Stimulated activated CD8-positive, alpha-beta memory T cell treated with anti-CD3 and anti-CD28 coated beads, Interleukin-4, amount 100 ng/mL, for 4 hours (primary cell): Measurements from ENCODE around the gene SPATA21.
"Not testable (repeated sequence)": the region's sequence is repeated elsewhere in the genome, so short reads cannot be mapped to it uniquely, and the experiment has no call there.

Experiments used
- DNase-seq, 2 donors: peaks; one replicate each; pipeline ENCODE4 v3.0.0-alpha.2; 2020; ENCODE audit warnings: low read depth in 2 of 2, low spot score in 1 of 2

SPATA21 gene

GRCh38 chr1:16386454-16387113 lies 50.6 kb downstream of the SPATA21 start:
- DNase-seq = no peak

- no peak for DNase-seq
Measured at GRCh38 chr1:16385659-16386453, 51.4 kb downstream of the SPATA21 start.

GRCh38 chr1:16383888-16384287 lies 53.3 kb downstream of the SPATA21 start:
- DNase-seq = no peak

GRCh38 chr1:16380868-16381267 lies 56.4 kb downstream of the SPATA21 start:
- no peak for DNase-seq

- DNase-seq = no peak
Measured at GRCh38 chr1:16378443-16378842, 58.8 kb downstream of the SPATA21 start.

- DNase-seq = no peak
Measured at GRCh38 chr1:16376971-16377370, 60.3 kb downstream of the SPATA21 start.

GRCh38 chr1:16375521-16376340 lies 61.5 kb downstream of the SPATA21 start:
- no peak for DNase-seq

GRCh38 chr1:16374266-16374665 lies 63.0 kb downstream of the SPATA21 start:
- no peak for DNase-seq

- DNase-seq = no peak
Measured at GRCh38 chr1:16372535-16373285, 64.5 kb downstream of the SPATA21 start.

- DNase-seq = no peak
Measured at GRCh38 chr1:16371725-16372124, 65.5 kb downstream of the SPATA21 start.

GRCh38 chr1:16369821-16370220 lies 67.4 kb downstream of the SPATA21 start:
- no peak for DNase-seq

GRCh38 chr1:16367968-16368890 lies 69.0 kb downstream of the SPATA21 start:
- DNase-seq = no peak

GRCh38 chr1:16367258-16367967 lies 69.8 kb downstream of the SPATA21 start:
- DNase-seq = peak; percentile 74 to 79

- peak; percentile 81 to 94 for DNase-seq
Measured at GRCh38 chr1:16366722-16367257, 70.4 kb downstream of the SPATA21 start, which contains the start of gene SZRD1. Gene SZRD1, plus strand, starts transcription at chr1:16367242. Its CDS starts 16 bp downstream, at chr1:16367258.

GRCh38 chr1:16365146-16365498 lies 72.1 kb downstream of the SPATA21 start:
- DNase-seq = not testable (repeated sequence)

GRCh38 chr1:16356867-16357266 lies 80.4 kb downstream of the SPATA21 start:
- DNase-seq = no peak

- no peak for DNase-seq
Measured at GRCh38 chr1:16354619-16355018, 82.6 kb downstream of the SPATA21 start.

GRCh38 chr1:16352842-16353535 lies 84.2 kb downstream of the SPATA21 start:
- DNase-seq = no peak
